HCT116 (cell line): ENCODE results near the gene NYAP1. TPM values are rescaled to one million over a fixed set of nuclear protein-coding genes. Genes with fewer than 3 reads are reported as not detected.

Experiments
- ATAC-seq: fragments of 200-7000 bp; cut with Tn5 transposase; 2 replicates; pipeline ENCODE4 v1.9.1; 2020; ENCODE audit warnings: mild to moderate bottlenecking, moderate library complexity
- Bru-seq: library from RNA; stranded (reverse); fragments of 400-500 nt; gene quantifications from one replicate; lab custom pipeline; 2021; lab: Mats Ljungman, UMichigan
- BruChase-seq, 2 experiments: library from RNA; stranded (reverse); fragments of 400-500 nt; gene quantifications; one replicate each; lab custom pipeline; 2021; lab: Mats Ljungman, UMichigan
- BruUV-seq: library from RNA; stranded (reverse); fragments of 400-500 nt; replicated peaks from 2 replicates; lab custom pipeline; 2021; lab: Mats Ljungman, UMichigan
- CTCF ChIA-PET: fragments of 300-600 bp; sonication (Branson Sonifier 250); formaldehyde crosslinking; loops from one replicate; lab custom pipeline; 2021; ENCODE audit warnings: antibody characterized with exemption; lab: Charles Lee
- POLR2A ChIA-PET: fragments of 300-600, 350-600 bp; sonication (Branson Sonifier 250); formaldehyde crosslinking; loops from one replicate; lab custom pipeline; 2021; ENCODE audit warnings: antibody characterized with exemption; lab: Charles Lee
- RAD21 ChIA-PET, 2 experiments: fragments of 300-600 bp; sonication (Branson Sonifier 250); formaldehyde crosslinking; loops; one replicate each; lab custom pipeline; 2023; ENCODE audit warnings: low total read pairs in 2 of 2; ENCODE audit not compliant: uncharacterized antibody in 2 of 2, unreplicated experiment in 2 of 2, low non-redundant PET in 1 of 2; lab: Charles Lee
- DNase-seq: peaks from one replicate; pipeline ENCODE4 v3.0.0-alpha.2; 2010; ENCODE audit warnings: low read depth, low spot score
- H2AFZ ChIP-seq: fragments of 200-600 bp; shearing (Covaris generic), sonication (generic); 2 replicates; pipeline ENCODE4 v1.6.1; 2017; ENCODE audit warnings: low read depth, mixed run types, mixed read lengths, antibody characterized with exemption, low read length; ENCODE audit not compliant: poor library complexity, severe bottlenecking
- H3K27ac ChIP-seq: 2 replicates; pipeline ENCODE4 v1.5.1; 2012; ENCODE audit warnings: low read depth, low read length
- H3K27me3 ChIP-seq: fragments of 200-600 bp; sonication (generic); 2 replicates; pipeline ENCODE4 v1.6.1; 2016; ENCODE audit warnings: mixed run types, low read length, mixed read lengths; ENCODE audit not compliant: insufficient read depth
- H3K36me3 ChIP-seq, 2 experiments: fragments of 200-500 bp in 1 of 2; fragments of 200-600 bp in 1 of 2; sonication (Bioruptor generic) in 1 of 2; sonication (generic) in 1 of 2; 2 replicates each; pipeline versions ENCODE4 v1.5.1 to v1.6.1; 2014 to 2016; ENCODE audit warnings: low read length in 2 of 2, inconsistent platforms in 1 of 2, mixed read lengths in 1 of 2, mixed run types in 1 of 2; ENCODE audit not compliant: insufficient read depth in 2 of 2, control insufficient read depth in 1 of 2
- H3K4me1 ChIP-seq, 2 experiments: fragments of 200-600 bp in 1 of 2; sonication (generic) in 1 of 2; 2 replicates each; pipeline versions ENCODE4 v1.5.1 to v1.6.1; 2012 to 2017; ENCODE audit warnings: low read length in 2 of 2, inconsistent platforms in 1 of 2, mild to moderate bottlenecking in 1 of 2, mixed read lengths in 1 of 2, mixed run types in 1 of 2, moderate library complexity in 1 of 2; ENCODE audit not compliant: insufficient read depth in 2 of 2, control insufficient read depth in 1 of 2
- H3K4me2 ChIP-seq: fragments of 200-600 bp; sonication (generic); 2 replicates; pipeline ENCODE4 v1.6.1; 2017; ENCODE audit warnings: mixed run types, low read length, mixed read lengths
- H3K4me3 ChIP-seq, 2 experiments: fragments of 200-600 bp in 1 of 2; sonication (generic) in 1 of 2; replicated peaks in 1 of 2; 2 replicates each; pipeline ENCODE4 v1.5.1; 2011 to 2016; ENCODE audit warnings: low read length in 2 of 2, control low read depth in 1 of 2, low read depth in 1 of 2, mild to moderate bottlenecking in 1 of 2, mixed read lengths in 1 of 2, mixed run types in 1 of 2
- H3K79me2 ChIP-seq: fragments of 200-600 bp; sonication (generic); 2 replicates; pipeline ENCODE4 v1.6.1; 2017; ENCODE audit warnings: mild to moderate bottlenecking, mixed run types, low read length, moderate library complexity, mixed read lengths; ENCODE audit not compliant: insufficient read depth
- H3K9ac ChIP-seq: fragments of 200-600 bp; sonication (generic); 2 replicates; pipeline ENCODE4 v1.6.1; 2016; ENCODE audit warnings: low read length, mixed read lengths
- H3K9me2 ChIP-seq: fragments of 200-600 bp; sonication (generic), shearing (Covaris generic); 2 replicates; pipeline ENCODE4 v1.6.1; 2017; ENCODE audit warnings: mixed run types, mild to moderate bottlenecking, moderate library complexity; ENCODE audit not compliant: insufficient read depth
- H3K9me3 ChIP-seq, 2 experiments: fragments of 200-500 bp in 1 of 2; fragments of 200-600 bp in 1 of 2; sonication (Bioruptor generic) in 1 of 2; sonication (generic) in 1 of 2; 2 replicates each; pipeline ENCODE4 v1.6.1; 2014 to 2017; ENCODE audit warnings: low read length in 2 of 2, mixed read lengths in 2 of 2, inconsistent platforms in 1 of 2, low read depth in 1 of 2, mild to moderate bottlenecking in 1 of 2, mixed run types in 1 of 2, moderate library complexity in 1 of 2; ENCODE audit not compliant: control insufficient read depth in 1 of 2, insufficient read depth in 1 of 2
- H4K20me1 ChIP-seq: fragments of 200-600 bp; sonication (generic), shearing (Covaris generic); 2 replicates; pipeline ENCODE4 v1.6.1; 2017; ENCODE audit warnings: mixed run types, mild to moderate bottlenecking, moderate library complexity; ENCODE audit not compliant: insufficient read depth
- CBX3 ChIP-seq: IDR thresholded peaks from 2 replicates; pipeline ENCODE4 v1.6.1; 2012; ENCODE audit warnings: low read depth
- CTCF ChIP-seq, 3 experiments: fragments of 200-600 bp in 1 of 3; sonication (generic) in 1 of 3; IDR thresholded peaks in 2 of 3; conservative IDR thresholded peaks in 1 of 3; 2 replicates each; pipeline ENCODE4 v1.5.1; 2012 to 2017; ENCODE audit warnings: low read depth in 2 of 3, low read length in 2 of 3, antibody characterized with exemption in 1 of 3, borderline replicate concordance in 1 of 3, control low read depth in 1 of 3, mild to moderate bottlenecking in 1 of 3, mixed read lengths in 1 of 3, mixed run types in 1 of 3, moderate library complexity in 1 of 3; ENCODE audit not compliant: insufficient read depth in 1 of 3
- EGR1 ChIP-seq: IDR thresholded peaks from 2 replicates; pipeline ENCODE4 v1.6.1; 2012; ENCODE audit warnings: low read depth
- ELF1 ChIP-seq: IDR thresholded peaks from 2 replicates; pipeline ENCODE4 v1.6.1; 2012; ENCODE audit warnings: low read depth, borderline replicate concordance
- EZH2 ChIP-seq: fragments of 200-600 bp; sonication (generic); IDR thresholded peaks from 2 replicates; pipeline ENCODE4 v1.6.1; 2017; ENCODE audit warnings: antibody characterized with exemption, mixed run types
- EZH2phosphoT487 ChIP-seq: fragments of 200-600 bp; IDR thresholded peaks from 2 replicates; pipeline ENCODE4 v1.6.1; 2018; ENCODE audit warnings: antibody characterized with exemption, borderline replicate concordance
- FOSL1 ChIP-seq: IDR thresholded peaks from 2 replicates; pipeline ENCODE4 v1.6.1; 2012; ENCODE audit warnings: low read depth
- POLR2A ChIP-seq: IDR thresholded peaks from 2 replicates; pipeline ENCODE4 v1.7.0; 2011; ENCODE audit warnings: borderline replicate concordance; ENCODE audit not compliant: insufficient read depth, insufficient read length; ENCODE audit errors: extremely low read depth
- POLR2AphosphoS5 ChIP-seq: IDR thresholded peaks from 2 replicates; pipeline ENCODE4 v1.6.1; 2011; ENCODE audit warnings: mild to moderate bottlenecking, low read depth, low read length, moderate library complexity
- RAD21 ChIP-seq: IDR thresholded peaks from 2 replicates; pipeline ENCODE4 v1.6.1; 2012; ENCODE audit warnings: low read depth, mild to moderate bottlenecking
- SP1 ChIP-seq: IDR thresholded peaks from 2 replicates; pipeline ENCODE4 v1.6.1; 2012; ENCODE audit warnings: low read depth
- YY1 ChIP-seq: IDR thresholded peaks from 2 replicates; pipeline ENCODE4 v1.6.1; 2011; ENCODE audit warnings: low read length, low read depth, moderate library complexity, mild to moderate bottlenecking; ENCODE audit not compliant: insufficient replicate concordance; ENCODE audit errors: extremely low read depth
- ZBTB33 ChIP-seq: IDR thresholded peaks from 2 replicates; pipeline ENCODE4 v1.6.1; 2011; ENCODE audit warnings: mild to moderate bottlenecking, low read length, moderate library complexity; ENCODE audit not compliant: insufficient replicate concordance; ENCODE audit errors: extremely low read depth
- intact Hi-C: fragments of 100-400 bp; cut with micrococcal nuclease; formaldehyde crosslinking; loops from 2 replicates; pipeline ENCODE4 v1.10.0; 2022
- long read RNA-seq: library from polyadenylated mRNA; unstranded; transcript quantifications from one replicate; pipeline ENCODE4 v2.0.0, GENCODE V29; 2021; ENCODE audit not compliant: unreplicated experiment
- polyA plus RNA-seq: library from polyadenylated mRNA; unstranded; fragments of >200 nt; gene quantifications from 2 replicates; pipeline ENCODE4 v1.2.1, GENCODE V29; 2012; ENCODE audit warnings: missing spikeins
- total RNA-seq: library from RNA; stranded (reverse); gene quantifications from one replicate; pipeline ENCODE4 v1.2.1, GENCODE V29; 2021; ENCODE audit not compliant: unreplicated experiment
- TF ChIP-seq, protein P1 (sequence below): IDR thresholded peaks from 2 replicates; pipeline ENCODE4 v1.6.1; 2012
- TF ChIP-seq, protein P2 (sequence below): IDR thresholded peaks from 2 replicates; pipeline ENCODE4 v1.6.1; 2012

NYAP1 gene
- total RNA-seq (6.7 TPM), Bru-seq, nascent RNA (percentile 37 among the genes with signal in this experiment), BruChase-seq, experiment 1, labeled RNA remaining after a 6-hour chase (percentile 41 among the genes with signal in this experiment), BruChase-seq, experiment 2, labeled RNA remaining after a 2-hour chase (percentile 48 among the genes with signal in this experiment)
- 4.7 and 5.0 TPM in 2 replicates for polyA plus RNA-seq
- long read RNA-seq, partial matches to known transcripts, result 1 of 2 reads
- long read RNA-seq, other reads (novel, unspliced or antisense), result 1 of 2 reads

- intact Hi-C loops, result no loop called here
- Histone ChIP-seq H2AFZ (no peak within 1 kb of the TSS), H3K79me2 (no peaks in the 10 kb centered on the region), H3K9ac (peak within 1 kb of the TSS; percentile 56), H3K4me2 (peak within 1 kb of the TSS; percentile 88), H3K4me3 (peak within 1 kb of the TSS; percentile 52 to 67), H3K27ac (peak within 1 kb of the TSS; percentile 77; the same call in 1 of the 2 replicates), H3K36me3 (no peaks in the 10 kb centered on the region), H3K27me3 (no peaks in the 10 kb centered on the region), H4K20me1 (no peaks in the 10 kb centered on the region), H3K9me3 (no peaks in the 10 kb centered on the region), H3K4me1 (peaks cover 14 to 56% of the 10 kb centered on the region in 2 experiments), H3K9me2 (no peaks in the 10 kb centered on the region)
- ChIA-PET RAD21 (interaction anchor here in 1 of 2 experiments (1.0 kb wide), 1 partner anchor 76 kb away, joined by 6 read pairs; no protein-coding TSS in a partner anchor), CTCF (interaction anchor here (2.6 kb wide), 1 partner anchor 76 kb away, joined by 11 read pairs; no protein-coding TSS in a partner anchor), POLR2A (interaction anchor here (0.6 kb wide), 1 partner anchor 24 kb away, joined by 3 read pairs; no protein-coding TSS in a partner anchor)
- peak; percentile 70 for ATAC-seq
- BruUV-seq, result no TSS peak
- no peak for DNase-seq
- TF ChIP-seq POLR2AphosphoS5 (peak; percentile 8), ZBTB33 (no peak), RAD21 (no peak), EZH2phosphoT487 (no peak), FOSL1 (no peak), POLR2A (no peak), YY1 (peak; percentile 4), EGR1 (no peak), EZH2 (no peak), CTCF (IDR thresholded peaks at IDR 0.05 in 2 of 3, conservative IDR thresholded peaks at IDR 0.05 in 1 of 3; ENCODE audit: borderline replicate concordance in 1 of 3, insufficient read depth in 1 of 3, low read depth in 2 of 3, low read length in 2 of 3) (no peak), CBX3 (no peak), SP1 (no peak), ELF1 (no peak)
- TF ChIP-seq, protein P1, sequence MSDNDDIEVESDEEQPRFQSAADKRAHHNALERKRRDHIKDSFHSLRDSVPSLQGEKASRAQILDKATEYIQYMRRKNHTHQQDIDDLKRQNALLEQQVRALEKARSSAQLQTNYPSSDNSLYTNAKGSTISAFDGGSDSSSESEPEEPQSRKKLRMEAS, result no peak
- TF ChIP-seq, protein P2, sequence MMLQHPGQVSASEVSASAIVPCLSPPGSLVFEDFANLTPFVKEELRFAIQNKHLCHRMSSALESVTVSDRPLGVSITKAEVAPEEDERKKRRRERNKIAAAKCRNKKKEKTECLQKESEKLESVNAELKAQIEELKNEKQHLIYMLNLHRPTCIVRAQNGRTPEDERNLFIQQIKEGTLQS, result no peak
These were observed at the start of gene NYAP1 for GRCh38 chr7:100483722-100484672. Gene NYAP1 (plus strand): TSS chr7:100483927. CDS start chr7:100485312, 1,385 bp downstream.
